HG03175 (cell line): Measurements from ENCODE around the gene LSR.

ENCODE experiments used
- ATAC-seq: cut with Tn5 transposase; IDR thresholded peaks from one replicate; pipeline ENCODE4 v1.9.1; 2021; ENCODE audit warnings: mild to moderate bottlenecking, moderate library complexity; ENCODE audit not compliant: unreplicated experiment

Gene LSR

GRCh38 chr19:35297922-35298321 is 49.1 kb downstream of the LSR start:
- no peak for ATAC-seq

DNA sequence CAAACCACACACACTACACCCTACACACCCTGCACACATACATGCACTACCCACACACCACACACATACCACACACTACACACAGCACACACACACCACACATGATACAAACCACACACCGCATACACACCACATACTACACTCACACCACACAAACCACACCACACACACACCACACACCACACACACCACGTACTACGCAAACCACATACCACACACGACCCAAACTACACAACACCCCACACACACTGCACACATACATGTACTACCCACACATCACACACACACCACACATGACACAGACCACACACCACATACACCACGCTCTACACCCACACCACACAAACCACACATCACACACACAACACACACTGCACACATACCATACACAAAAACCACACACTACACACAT is 49.8 kb downstream of the LSR start:
- ATAC-seq = no peak

DNA sequence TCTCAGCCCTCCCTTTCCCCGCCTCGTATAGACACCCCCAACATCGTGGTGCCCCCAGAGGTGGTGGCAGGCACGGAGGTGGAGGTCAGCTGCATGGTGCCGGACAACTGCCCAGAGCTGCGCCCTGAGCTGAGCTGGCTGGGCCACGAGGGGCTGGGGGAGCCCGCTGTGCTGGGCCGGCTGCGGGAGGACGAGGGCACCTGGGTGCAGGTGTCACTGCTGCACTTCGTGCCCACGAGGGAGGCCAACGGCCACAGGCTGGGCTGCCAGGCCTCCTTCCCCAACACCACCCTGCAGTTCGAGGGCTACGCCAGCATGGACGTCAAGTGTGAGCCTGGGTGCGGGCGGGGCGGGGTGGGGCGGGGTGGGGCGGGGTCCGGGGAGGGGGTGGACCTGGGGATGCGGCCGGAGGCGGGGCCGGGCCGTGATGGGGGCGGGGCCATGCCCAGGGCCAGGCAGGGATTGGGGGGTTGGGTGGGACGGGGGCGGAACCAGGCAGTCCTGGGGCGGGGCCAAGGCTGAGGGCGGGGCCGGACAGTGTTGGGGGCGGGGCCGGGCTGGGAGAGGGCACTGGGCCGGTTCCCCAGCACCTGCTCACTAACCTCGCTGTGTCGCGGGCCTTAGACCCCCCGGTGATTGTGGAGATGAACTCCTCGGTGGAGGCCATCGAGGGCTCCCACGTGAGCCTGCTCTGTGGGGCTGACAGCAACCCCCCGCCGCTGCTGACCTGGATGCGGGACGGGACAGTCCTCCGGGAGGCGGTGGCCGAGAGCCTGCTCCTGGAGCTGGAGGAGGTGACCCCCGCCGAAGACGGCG is 50.9 kb downstream of the LSR start:
- ATAC-seq = no peak

- no peak for ATAC-seq
These were observed 51.5 kb downstream of the LSR start for GRCh38 chr19:35300339-35300649.

- ATAC-seq = no peak
These were observed 53.2 kb downstream of the LSR start for GRCh38 chr19:35301961-35302360.

GRCh38 chr19:35302446-35302845 is 53.6 kb downstream of the LSR start:
- no peak for ATAC-seq

DNA sequence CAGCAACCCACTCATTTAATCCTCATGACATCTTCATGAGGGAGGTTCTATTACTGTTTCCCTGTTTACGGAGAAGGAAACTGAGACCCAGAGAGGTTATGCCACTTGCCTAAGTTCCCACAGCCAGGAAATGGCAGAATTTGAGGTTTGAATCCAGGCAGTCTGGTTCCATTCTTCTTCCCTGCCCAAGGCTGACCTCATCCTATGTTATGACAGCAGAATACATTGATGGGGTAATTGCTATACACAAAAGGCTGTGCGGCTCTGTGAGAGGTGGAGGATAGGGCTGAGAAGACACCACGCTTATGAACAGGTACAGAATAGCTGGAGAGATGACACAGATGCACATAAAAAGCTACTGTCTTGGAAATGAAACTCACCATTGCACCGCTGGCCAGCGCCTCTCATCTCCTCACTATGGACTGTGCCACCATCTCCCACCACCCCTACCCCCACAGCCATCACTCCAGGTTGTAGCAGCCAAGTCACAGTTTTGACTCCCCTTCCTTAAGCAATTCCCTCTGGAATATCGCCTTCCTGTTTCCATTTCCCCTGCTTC is 54.6 kb downstream of the LSR start:
- no peak for ATAC-seq

DNA sequence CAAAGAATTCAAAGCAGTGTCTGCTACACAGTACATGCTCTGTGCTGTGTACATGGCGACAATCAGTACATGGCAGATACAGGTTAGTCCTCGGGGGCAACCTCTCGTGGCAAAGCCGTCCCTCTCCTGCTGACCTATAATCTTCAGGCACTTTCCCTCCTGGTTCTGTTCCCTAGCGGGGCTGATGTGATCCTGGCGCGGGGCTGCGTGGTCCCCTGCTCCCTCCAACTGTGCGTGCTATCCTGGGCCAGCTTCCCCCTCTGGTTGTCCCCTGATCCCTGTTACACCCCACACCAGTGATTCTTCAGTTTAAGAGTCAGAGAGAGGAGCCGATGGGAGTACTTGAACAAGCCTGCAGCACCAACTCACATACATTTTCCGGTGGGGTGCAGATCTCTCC is 55.2 kb downstream of the LSR start:
- no peak for ATAC-seq

GRCh38 chr19:35305181-35305580 is 56.4 kb downstream of the LSR start:
- ATAC-seq = no peak

DNA sequence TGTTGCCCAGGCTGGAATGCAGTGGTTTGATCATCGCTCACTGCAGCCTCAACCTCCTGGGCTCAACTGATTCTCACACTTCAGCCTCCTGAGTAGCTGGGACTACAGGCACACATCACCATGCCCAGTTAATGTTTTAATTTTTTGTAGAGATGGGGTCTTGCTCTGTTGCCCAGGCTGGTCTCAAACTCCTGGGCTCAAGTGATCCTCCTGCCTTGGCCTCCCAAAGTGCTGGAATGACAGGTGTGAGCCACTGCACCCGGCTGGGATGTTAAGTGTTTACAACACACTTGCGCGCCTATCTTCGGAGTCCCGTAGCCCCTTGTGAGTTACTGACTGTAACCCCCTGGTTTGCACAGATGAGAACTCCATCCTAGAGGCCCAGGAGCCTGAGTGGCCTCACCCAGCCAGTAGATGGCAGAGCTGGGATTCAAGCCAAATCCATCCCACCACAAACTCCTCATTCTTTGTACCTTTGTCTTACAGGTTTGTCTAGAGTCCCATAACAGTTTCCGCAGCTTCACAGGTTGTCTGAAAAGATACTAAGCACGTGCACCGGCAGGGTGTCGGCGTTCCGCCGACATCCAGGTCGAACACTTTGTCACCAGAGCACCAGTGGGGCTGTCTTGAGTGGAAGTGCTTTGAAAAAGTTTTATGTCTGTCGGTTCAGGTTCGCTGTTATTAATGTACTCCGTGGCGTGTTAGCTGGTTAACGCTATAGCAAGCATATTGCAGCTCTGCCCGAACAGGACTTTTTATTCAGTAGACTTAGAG is 57.9 kb downstream of the LSR start:
- no peak for ATAC-seq

DNA sequence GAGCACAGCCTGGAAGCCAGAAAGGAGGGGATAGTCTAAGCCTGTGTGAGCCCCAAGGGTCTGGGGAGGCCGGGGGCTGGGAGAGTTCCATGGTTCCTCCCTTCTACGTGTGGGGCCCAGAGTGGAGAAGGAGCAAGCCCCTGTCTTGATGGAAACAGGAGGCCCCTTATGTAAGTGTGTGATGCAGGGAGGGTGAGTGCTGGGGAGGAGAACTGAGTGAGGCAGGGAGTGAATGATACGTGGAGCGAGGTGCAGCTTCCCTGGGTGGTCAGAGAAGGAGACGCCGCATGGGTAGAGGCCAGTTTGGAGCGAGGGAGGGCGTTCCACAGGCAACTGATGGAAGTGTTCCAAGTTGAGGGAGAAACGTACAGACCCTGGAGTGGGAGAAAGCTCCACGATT is 59.1 kb downstream of the LSR start:
- ATAC-seq = no peak

DNA sequence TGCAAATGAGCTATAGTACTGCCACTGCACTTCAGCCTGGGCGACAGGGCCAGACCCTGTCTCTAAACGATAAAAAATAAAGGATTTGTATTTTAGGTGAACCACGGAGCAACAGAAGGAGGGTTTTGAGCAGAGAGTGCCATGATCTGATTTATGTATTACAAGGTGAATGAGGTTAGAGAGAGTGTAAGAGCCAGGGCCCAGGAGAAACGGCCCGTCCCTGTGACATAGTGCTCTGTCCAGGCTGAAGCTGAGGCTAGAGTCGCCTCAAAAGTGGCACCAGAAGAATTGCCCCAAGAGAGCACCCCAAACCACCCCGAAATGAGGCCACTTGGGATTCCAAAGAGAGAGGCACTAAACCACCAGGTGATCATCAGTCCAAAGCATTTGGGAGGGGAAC is 60.1 kb downstream of the LSR start:
- no peak for ATAC-seq

GRCh38 chr19:35309481-35310279 is 60.9 kb downstream of the LSR start:
- ATAC-seq = no peak

DNA sequence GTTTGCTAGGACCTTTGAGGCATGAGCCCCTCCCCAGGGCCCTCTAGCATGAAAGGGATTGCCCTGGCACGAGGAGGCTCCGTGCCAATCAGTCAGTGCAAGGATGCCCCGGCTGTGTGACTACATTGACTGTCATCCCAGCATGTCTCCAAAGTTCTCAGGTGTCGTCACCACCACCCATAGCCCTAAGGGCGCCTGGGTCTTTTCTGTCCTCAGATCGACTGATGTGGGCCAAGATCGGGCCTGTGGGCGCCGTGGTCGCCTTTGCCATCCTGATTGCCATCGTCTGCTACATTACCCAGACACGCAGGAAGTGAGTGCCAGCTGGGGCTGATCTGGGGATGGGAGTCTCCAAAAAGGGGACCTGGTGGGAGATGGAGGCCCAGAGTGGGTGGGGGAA is 61.5 kb downstream of the LSR start:
- ATAC-seq = no peak

- no peak for ATAC-seq
These were observed 62.1 kb downstream of the LSR start for GRCh38 chr19:35310811-35311465.

- no peak for ATAC-seq
These were observed 63.3 kb downstream of the LSR start for GRCh38 chr19:35311901-35312665.

DNA sequence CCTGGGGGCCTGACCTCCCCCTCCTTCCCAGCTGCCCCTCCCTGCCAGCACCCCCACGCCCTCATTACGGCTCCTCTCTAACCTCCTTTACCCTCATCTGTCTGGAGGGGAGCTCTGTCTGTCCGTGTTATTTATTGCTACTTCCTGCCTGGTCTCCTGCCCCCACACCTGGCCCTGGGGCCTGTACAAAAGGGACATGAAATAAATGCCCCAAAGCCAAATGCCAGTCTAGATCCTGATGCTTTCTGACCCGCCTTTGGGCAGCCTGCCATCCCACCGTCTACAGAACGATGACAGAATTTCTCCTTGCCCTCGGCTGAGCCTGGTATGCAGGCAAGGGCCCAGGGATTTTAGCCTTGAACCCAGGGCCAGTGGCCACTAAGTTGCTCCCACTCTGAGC is 64.8 kb downstream of the LSR start:
- ATAC-seq = no peak

DNA sequence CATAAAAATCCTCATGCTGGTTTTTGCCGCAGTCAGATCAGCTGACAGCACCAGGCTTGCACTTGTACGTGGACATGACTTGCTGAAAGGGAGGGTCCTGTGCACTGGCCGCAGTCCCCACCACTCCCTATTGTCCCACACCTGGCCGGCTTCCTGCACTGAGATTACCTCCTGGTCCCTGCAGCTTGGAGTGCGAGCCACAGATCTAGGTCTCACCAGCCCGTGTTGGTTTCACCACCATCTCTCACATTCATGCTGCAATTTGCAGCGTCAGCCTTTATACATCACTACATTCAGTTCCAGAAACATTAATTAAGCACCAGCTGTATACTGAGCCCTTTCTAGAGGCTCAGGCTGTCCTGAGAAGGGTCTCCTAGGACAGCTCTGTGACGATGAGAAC is 65.2 kb downstream of the LSR start:
- ATAC-seq = no peak

- ATAC-seq = no peak
These were observed 66.2 kb downstream of the LSR start for GRCh38 chr19:35314858-35315470.

GRCh38 chr19:35315883-35316282 is 67.1 kb downstream of the LSR start:
- no peak for ATAC-seq
